Chondrocyte (in vitro differentiated cells): ENCODE data around the gene KIR3DL2. TPM values are rescaled to one million over a fixed set of nuclear protein-coding genes. Genes with fewer than 3 reads are reported as not detected.
"Not testable (repeated sequence)": the region's sequence is repeated elsewhere in the genome, so short reads cannot be mapped to it uniquely, and the experiment has no call there.

Experiments
- DNase-seq: peaks from one replicate; pipeline ENCODE4 v3.0.0; 2021; ENCODE audit warnings: mixed read lengths, low spot score
- H3K27ac Mint-ChIP-seq: one replicate; pipeline ENCODE4 v1.8.0; 2021; ENCODE audit warnings: mild to moderate bottlenecking, moderate library complexity, mixed read lengths; ENCODE audit not compliant: unreplicated experiment
- H3K27me3 Mint-ChIP-seq: 2 replicates; pipeline ENCODE4 v1.8.0; 2021; ENCODE audit warnings: low read depth, mixed read lengths
- H3K36me3 Mint-ChIP-seq: 2 replicates; pipeline ENCODE4 v1.8.0; 2021; ENCODE audit warnings: low read depth, mixed read lengths
- H3K4me1 Mint-ChIP-seq: 2 replicates; pipeline ENCODE4 v1.8.0; 2021; ENCODE audit warnings: low read depth, mild to moderate bottlenecking, mixed read lengths
- H3K4me3 Mint-ChIP-seq: one replicate; pipeline ENCODE4 v1.8.0; 2021; ENCODE audit warnings: mild to moderate bottlenecking, moderate library complexity, mixed read lengths; ENCODE audit not compliant: unreplicated experiment
- H3K9me3 Mint-ChIP-seq: 2 replicates; pipeline ENCODE4 v1.8.0; 2021; ENCODE audit warnings: low read depth, mixed read lengths
- CTCF ChIP-seq: fragments of 200-600 bp; sonication (generic); IDR thresholded peaks from 2 replicates; pipeline ENCODE4 v1.5.0; 2021; ENCODE audit warnings: antibody characterized with exemption, mild to moderate bottlenecking, moderate library complexity
- total RNA-seq: library from RNA; stranded (reverse); gene quantifications from 3 replicates; pipeline ENCODE4 v1.2.1, GENCODE V29; 2021

KIR3DL2 gene
- total RNA-seq, 1 donor from 2014 or later: not detected

- Mint-ChIP-seq H3K4me1 (no peaks in the 10 kb centered on the region), H3K4me3 (no peak overlapping the region), H3K27me3 (no peaks in the 10 kb centered on the region), H3K36me3 (no peaks in the 10 kb centered on the region), H3K27ac (no peak overlapping the region), H3K9me3 (peaks cover 16% of the 10 kb centered on the region)
- no peak for TF ChIP-seq CTCF
- no peak for DNase-seq
Observed at GRCh38 chr19:54883228-54883627, 33.0 kb downstream of the KIR3DL2 start.

GRCh38 chr19:54888239-54888638, 38.0 kb downstream of the KIR3DL2 start:
- no peak overlapping the region for H3K4me3 Mint-ChIP-seq
- peaks cover 8% of the 10 kb centered on the region for H3K9me3 Mint-ChIP-seq
- H3K36me3 Mint-ChIP-seq: no peaks in the 10 kb centered on the region
- H3K27me3 Mint-ChIP-seq: no peaks in the 10 kb centered on the region
- H3K27ac Mint-ChIP-seq: no peak overlapping the region
- no peak for TF ChIP-seq CTCF
- no peaks in the 10 kb centered on the region for H3K4me1 Mint-ChIP-seq
- DNase-seq: no peak

GRCh38 chr19:54889566-54889965, 39.3 kb downstream of the KIR3DL2 start:
- Mint-ChIP-seq H3K4me3 (no peak overlapping the region), H3K27ac (no peak overlapping the region), H3K27me3 (no peaks in the 10 kb centered on the region), H3K9me3 (peaks cover 8% of the 10 kb centered on the region), H3K4me1 (no peaks in the 10 kb centered on the region), H3K36me3 (no peaks in the 10 kb centered on the region)
- no peak for DNase-seq
- TF ChIP-seq CTCF: no peak

GRCh38 chr19:54893406-54893805, 43.2 kb downstream of the KIR3DL2 start:
- H3K27me3 Mint-ChIP-seq: no peaks in the 10 kb centered on the region
- no peaks in the 10 kb centered on the region for H3K36me3 Mint-ChIP-seq
- no peak overlapping the region for H3K27ac Mint-ChIP-seq
- no peaks in the 10 kb centered on the region for H3K4me1 Mint-ChIP-seq
- no peak for DNase-seq
- TF ChIP-seq CTCF: no peak
- no peak overlapping the region for H3K4me3 Mint-ChIP-seq
- peaks cover 9% of the 10 kb centered on the region for H3K9me3 Mint-ChIP-seq

- H3K4me1 Mint-ChIP-seq, H3K27me3 Mint-ChIP-seq, H3K27ac Mint-ChIP-seq, H3K36me3 Mint-ChIP-seq, H3K9me3 Mint-ChIP-seq, H3K4me3 Mint-ChIP-seq, DNase-seq: not testable (repeated sequence)
Observed at GRCh38 chr19:54894106-54894505, 43.9 kb downstream of the KIR3DL2 start.

GRCh38 chr19:54896036-54896435, 45.8 kb downstream of the KIR3DL2 start:
- Mint-ChIP-seq H3K4me1 (no peaks in the 10 kb centered on the region), H3K4me3 (no peak overlapping the region), H3K27me3 (peaks cover 2% of the 10 kb centered on the region), H3K36me3 (no peaks in the 10 kb centered on the region), H3K9me3 (peaks cover 16% of the 10 kb centered on the region), H3K27ac (no peak overlapping the region)
- no peak for TF ChIP-seq CTCF
- DNase-seq: no peak

- not testable (repeated sequence) for H3K27me3 Mint-ChIP-seq, H3K4me1 Mint-ChIP-seq, H3K36me3 Mint-ChIP-seq, H3K4me3 Mint-ChIP-seq, DNase-seq, H3K27ac Mint-ChIP-seq
- peaks cover 20% of the 10 kb centered on the region for H3K9me3 Mint-ChIP-seq
Observed at GRCh38 chr19:54898685-54899084, 48.4 kb downstream of the KIR3DL2 start.

GRCh38 chr19:54899646-54900045, 49.4 kb downstream of the KIR3DL2 start:
- not testable (repeated sequence) for H3K4me1 Mint-ChIP-seq, H3K4me3 Mint-ChIP-seq, H3K27ac Mint-ChIP-seq, DNase-seq, H3K36me3 Mint-ChIP-seq, H3K27me3 Mint-ChIP-seq
- peaks cover 20% of the 10 kb centered on the region for H3K9me3 Mint-ChIP-seq

GRCh38 chr19:54901153-54901552, 50.9 kb downstream of the KIR3DL2 start:
- DNase-seq, H3K4me1 Mint-ChIP-seq, H3K27me3 Mint-ChIP-seq, H3K27ac Mint-ChIP-seq, H3K4me3 Mint-ChIP-seq, H3K36me3 Mint-ChIP-seq: not testable (repeated sequence)
- peaks cover 20% of the 10 kb centered on the region for H3K9me3 Mint-ChIP-seq
